ENCODE results near the gene OSBPL5.

OSBPL5 gene

GRCh38 chr11:3148255-3148989, 16.7 kb downstream of the OSBPL5 start:
- FAIRE-seq, result no peak

GRCh38 chr11:3147626-3148025, 17.5 kb downstream of the OSBPL5 start:
- no peak for FAIRE-seq

- FAIRE-seq, result no peak
Observed at GRCh38 chr11:3147257-3147619, 17.9 kb downstream of the OSBPL5 start.

- no peak for FAIRE-seq
Observed at GRCh38 chr11:3146612-3147256, 18.4 kb downstream of the OSBPL5 start.

GRCh38 chr11:3145206-3145520, 19.9 kb downstream of the OSBPL5 start:
- FAIRE-seq, result no peak

- FAIRE-seq, result no peak
Observed at GRCh38 chr11:3144296-3145205, 20.6 kb downstream of the OSBPL5 start.

- no peak for FAIRE-seq
Observed at GRCh38 chr11:3143136-3143880, 21.8 kb downstream of the OSBPL5 start.

- FAIRE-seq, result no peak
Observed at GRCh38 chr11:3140291-3140603, 24.9 kb downstream of the OSBPL5 start.

GRCh38 chr11:3139481-3140290, 25.4 kb downstream of the OSBPL5 start:
- no peak for FAIRE-seq

- no peak for FAIRE-seq
Observed at GRCh38 chr11:3139086-3139440, 26.0 kb downstream of the OSBPL5 start.

- FAIRE-seq, result no peak
Observed at GRCh38 chr11:3138178-3139085, 26.7 kb downstream of the OSBPL5 start.

- no peak for FAIRE-seq
Observed at GRCh38 chr11:3137486-3138177, 27.5 kb downstream of the OSBPL5 start.

GRCh38 chr11:3136546-3137455, 28.3 kb downstream of the OSBPL5 start:
- FAIRE-seq, result no peak

GRCh38 chr11:3135481-3136440, 29.3 kb downstream of the OSBPL5 start:
- FAIRE-seq, result no peak

GRCh38 chr11:3134651-3135480, 30.2 kb downstream of the OSBPL5 start:
- no peak for FAIRE-seq

- FAIRE-seq, result no peak
Observed at GRCh38 chr11:3134218-3134621, 30.9 kb downstream of the OSBPL5 start.

All from colon (tissue), 2 donors.